Transverse colon (tissue), 4 donors: ENCODE results near the gene ZC3H18. TPM values are rescaled to one million over a fixed set of nuclear protein-coding genes. Genes with fewer than 3 reads are reported as not detected.

Source experiments
- DNase-seq: peaks from one replicate; pipeline ENCODE4 v3.0.0-alpha.2; 2019
- H3K27ac ChIP-seq, 4 donors: fragments of 200-600 bp; sonication (generic); 2 replicates each; pipeline ENCODE4 v1.5.1; 2016 to 2018; ENCODE audit warnings: inconsistent platforms in 4 of 4
- H3K27me3 ChIP-seq: fragments of 200-600 bp; sonication (generic); 2 replicates; pipeline ENCODE4 v1.5.1; 2017; ENCODE audit warnings: inconsistent platforms
- H3K36me3 ChIP-seq, 4 donors: fragments of 200-600 bp; sonication (generic); 2 replicates each; pipeline ENCODE4 v1.5.1; 2017 to 2019; ENCODE audit warnings: inconsistent platforms in 4 of 4
- H3K4me1 ChIP-seq, 4 donors: fragments of 200-600 bp; sonication (generic); 2 replicates each; pipeline ENCODE4 v1.5.1; 2017 to 2020; ENCODE audit warnings: inconsistent platforms in 4 of 4
- H3K4me3 ChIP-seq, 4 donors: fragments of 200-600 bp; sonication (generic); 1 replicate in 1 of 4; 2 replicates in 3 of 4; pipeline versions ENCODE4 v1.5.1 to v1.6.1; 2017 to 2019; ENCODE audit warnings: inconsistent platforms in 4 of 4
- H3K9me3 ChIP-seq, 2 donors: fragments of 200-600 bp; sonication (generic); 2 replicates each; pipeline ENCODE4 v1.5.1; 2017 to 2019; ENCODE audit warnings: inconsistent platforms in 2 of 2
- EP300 ChIP-seq: sonication (generic); formaldehyde crosslinking; IDR thresholded peaks from one replicate; pipeline ENCODE4 v1.6.1; 2017; ENCODE audit warnings: antibody characterized with exemption, low read depth
- POLR2A ChIP-seq: fragments of 450-650 bp; IDR thresholded peaks from one replicate; pipeline ENCODE4 v1.6.1; 2016; ENCODE audit warnings: antibody characterized with exemption, mild to moderate bottlenecking, moderate library complexity
- POLR2AphosphoS5 ChIP-seq, 3 donors: sonication (generic); formaldehyde crosslinking; IDR thresholded peaks; one replicate each; pipeline ENCODE4 v1.6.1; 2016; ENCODE audit warnings: antibody characterized with exemption in 3 of 3
- WGBS, 2 donors: methylation state at CpG; one replicate each; pipeline ENCODE4 v1.1.5; 2018; ENCODE audit warnings: low coverage in 1 of 2; 5-methylcytosine and 5-hydroxymethylcytosine counted together
- in situ Hi-C, 4 donors: fragments of 200-750 bp; cut with MboI; loops; one replicate each; pipeline versions ENCODE4 v1.15.0 to v1.15.1; 2017; ENCODE audit warnings: low sequenced_read_pairs in 3 of 4, low pct_ligation_motif_present in 1 of 4, low pct_unique_long_range_greater_than_20kb in 1 of 4
- intact Hi-C: fragments of 100-400 bp; cut with DNase I; formaldehyde crosslinking; loops from one replicate; pipeline ENCODE4 v1.15.1; 2023; ENCODE audit warnings: low total_unique reads
- total RNA-seq, 4 donors: library from RNA; depleted of rRNA; stranded (reverse); fragments of >200 nt; gene quantifications; one replicate each; pipeline ENCODE4 v1.1.0, GENCODE V29; 2016
- TF ChIP-seq, protein P1 (sequence below), 5 experiments: fragments of 200-600 bp in 3 of 5; fragments of 450-650 bp in 2 of 5; sonication (generic) in 3 of 5; IDR thresholded peaks; 1 replicate in 2 of 5; 2 replicates in 3 of 5; pipeline ENCODE4 v1.5.1; 2016 to 2017; ENCODE audit warnings: antibody characterized with exemption in 5 of 5, inconsistent platforms in 3 of 5, mild to moderate bottlenecking in 2 of 5, moderate library complexity in 1 of 5

The ZC3H18 gene
- 10 to 100 TPM; 17.9 to 50.5 (median 25.5) TPM for total RNA-seq

- 0 to 1% methylated on average over 11 to 22 of the region's 90 CpGs for WGBS, 2 donors
- H3K4me1 ChIP-seq, result peaks cover 11 to 22% (median 16%) of the 10 kb centered on the region in 4 donors
- H3K27ac ChIP-seq, result peak within 1 kb of the TSS; percentile 81 to 90 (median 90)
- H3K36me3 ChIP-seq, result no peaks in the 10 kb centered on the region
- H3K9me3 ChIP-seq, result no peaks in the 10 kb centered on the region
- in situ Hi-C loops (loop anchor here in 1 of 4 donors (25.0 kb wide), 1 partner anchor 133 kb away; no protein-coding TSS in a partner anchor), intact Hi-C loops (no loop called here)
- DNase-seq, result peak; percentile 98
- H3K27me3 ChIP-seq, result no peaks in the 10 kb centered on the region
- TF ChIP-seq EP300 (no peak), POLR2A (peak; percentile 59), POLR2AphosphoS5 (IDR thresholded peaks at IDR 0.05) (peak; percentile 80 to 90 (median 80))
- TF ChIP-seq, protein P1, sequence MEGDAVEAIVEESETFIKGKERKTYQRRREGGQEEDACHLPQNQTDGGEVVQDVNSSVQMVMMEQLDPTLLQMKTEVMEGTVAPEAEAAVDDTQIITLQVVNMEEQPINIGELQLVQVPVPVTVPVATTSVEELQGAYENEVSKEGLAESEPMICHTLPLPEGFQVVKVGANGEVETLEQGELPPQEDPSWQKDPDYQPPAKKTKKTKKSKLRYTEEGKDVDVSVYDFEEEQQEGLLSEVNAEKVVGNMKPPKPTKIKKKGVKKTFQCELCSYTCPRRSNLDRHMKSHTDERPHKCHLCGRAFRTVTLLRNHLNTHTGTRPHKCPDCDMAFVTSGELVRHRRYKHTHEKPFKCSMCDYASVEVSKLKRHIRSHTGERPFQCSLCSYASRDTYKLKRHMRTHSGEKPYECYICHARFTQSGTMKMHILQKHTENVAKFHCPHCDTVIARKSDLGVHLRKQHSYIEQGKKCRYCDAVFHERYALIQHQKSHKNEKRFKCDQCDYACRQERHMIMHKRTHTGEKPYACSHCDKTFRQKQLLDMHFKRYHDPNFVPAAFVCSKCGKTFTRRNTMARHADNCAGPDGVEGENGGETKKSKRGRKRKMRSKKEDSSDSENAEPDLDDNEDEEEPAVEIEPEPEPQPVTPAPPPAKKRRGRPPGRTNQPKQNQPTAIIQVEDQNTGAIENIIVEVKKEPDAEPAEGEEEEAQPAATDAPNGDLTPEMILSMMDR (IDR thresholded peaks at IDR 0.05), result peak in 1 of 5 experiments; percentile 24
- H3K4me3 ChIP-seq, result peak within 1 kb of the TSS; percentile 71 to 94 (median 92)
Measured at GRCh38 chr16:88569985-88570690, at the start of gene ZC3H18. ZC3H18 (plus strand) TSS chr16:88570403; CDS start chr16:88577124, 6,721 bp downstream.

DNA sequence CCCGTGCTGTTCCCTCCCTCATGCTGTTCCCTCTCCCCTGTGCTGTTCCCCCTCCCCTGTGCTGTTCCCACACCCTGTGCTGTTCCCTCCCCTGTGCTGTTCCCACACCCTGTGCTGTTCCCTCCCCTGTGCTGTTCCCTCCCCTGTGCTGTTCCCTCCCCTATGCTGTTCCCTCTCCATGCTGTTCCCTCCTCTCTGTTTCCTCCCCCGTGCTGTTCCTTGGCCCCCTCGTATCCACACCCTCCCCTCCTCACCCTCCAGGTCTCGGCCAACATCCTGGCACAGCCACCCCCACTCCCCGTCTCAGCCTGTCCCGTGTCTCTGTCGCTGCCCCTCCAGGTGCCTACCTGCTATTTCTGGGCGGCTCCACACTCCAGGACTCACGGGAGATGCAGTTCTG, 48.5 kb upstream of the ZC3H18 start:
- intact Hi-C loops, result no loop called here
- H3K27me3 ChIP-seq, result peaks cover 6% of the 10 kb centered on the region
- WGBS, 2 donors, result 68 to 70% methylated on average over 6 to 9 of the region's 9 CpGs
- H3K27ac ChIP-seq, result no peak overlapping the region
- no peaks in the 10 kb centered on the region for H3K9me3 ChIP-seq
- H3K4me1 ChIP-seq, result peaks cover 10 to 15% (median 12%) of the 10 kb centered on the region in 4 donors
- in situ Hi-C loops, result loop anchor here in 1 of 4 donors (10.0 kb wide), 1 partner anchor 77 kb away; no protein-coding TSS in a partner anchor
- TF ChIP-seq POLR2AphosphoS5 (IDR thresholded peaks at IDR 0.05) (no peak), EP300 (no peak), POLR2A (no peak)
- TF ChIP-seq, protein P1 (IDR thresholded peaks at IDR 0.05), result no peak
- no peak overlapping the region for H3K4me3 ChIP-seq
- H3K36me3 ChIP-seq, result no peaks in the 10 kb centered on the region
- DNase-seq, result no peak

DNA sequence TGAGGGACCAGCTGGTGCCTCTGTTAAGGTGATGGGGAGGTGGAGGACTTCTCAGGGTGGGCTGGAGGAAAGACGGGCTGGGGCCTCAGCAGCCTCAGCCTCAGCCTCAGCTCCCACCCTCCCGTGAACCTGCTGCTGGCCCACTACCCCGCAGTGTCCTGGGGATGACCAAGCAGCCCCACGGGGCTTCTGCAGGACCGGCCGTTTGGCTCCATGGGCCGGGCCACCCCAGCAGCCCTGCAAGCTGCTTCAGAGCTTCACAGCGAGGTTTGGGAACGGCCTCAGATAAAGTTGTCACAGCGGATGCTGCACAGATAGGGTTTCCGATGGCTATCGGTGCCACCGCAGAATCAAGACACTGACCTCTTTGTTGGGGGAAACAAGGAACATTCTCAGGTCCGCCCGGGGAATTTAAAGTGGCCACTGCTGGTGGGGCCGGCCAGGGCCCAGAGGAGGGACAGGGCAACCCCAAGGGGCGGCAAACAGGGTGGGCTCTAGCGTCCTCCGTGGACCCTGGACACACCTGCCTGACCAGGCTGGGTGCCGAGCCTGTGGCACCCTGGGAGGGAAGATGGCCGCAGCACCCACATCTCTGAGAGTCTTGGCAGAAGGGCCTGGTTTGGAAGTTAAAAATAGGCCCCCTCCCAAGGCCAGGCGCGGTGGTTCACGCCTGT, 47.8 kb upstream of the ZC3H18 start:
- Histone ChIP-seq H3K4me3 (no peak overlapping the region), H3K27ac (no peak overlapping the region), H3K27me3 (peaks cover 6% of the 10 kb centered on the region), H3K36me3 (no peaks in the 10 kb centered on the region), H3K4me1 (peaks cover 10 to 22% (median 18%) of the 10 kb centered on the region in 4 donors), H3K9me3 (no peaks in the 10 kb centered on the region)
- intact Hi-C loops (no loop called here), in situ Hi-C loops (loop anchor here in 1 of 4 donors (10.0 kb wide), 1 partner anchor 78 kb away; no protein-coding TSS in a partner anchor)
- TF ChIP-seq EP300 (no peak), POLR2AphosphoS5 (IDR thresholded peaks at IDR 0.05) (no peak), POLR2A (no peak)
- TF ChIP-seq, protein P1 (IDR thresholded peaks at IDR 0.05), result no peak
- no peak for DNase-seq
- 79% methylated on average over 24 of the region's 24 CpGs; no CpG with 5 or more reads in 1 of the 2 donors for WGBS, 2 donors
